Gastrocnemius medialis (tissue), 4 donors: ENCODE results near the gene ACO2.

Experiments
- POLR2A ChIP-seq, 2 donors: fragments of 450-650 bp; IDR thresholded peaks; one replicate each; pipeline ENCODE4 v1.6.1; 2017; ENCODE audit warnings: antibody characterized with exemption in 2 of 2, mild to moderate bottlenecking in 2 of 2, moderate library complexity in 2 of 2
- TF ChIP-seq, protein P1 (sequence below), 5 experiments: fragments of 450-650 bp in 3 of 5; fragments of 200-600 bp in 2 of 5; sonication (generic) in 2 of 5; IDR thresholded peaks in 4 of 5; conservative IDR thresholded peaks in 1 of 5; 1 replicate in 4 of 5; 2 replicates in 1 of 5; pipeline ENCODE4 v1.5.1; 2016 to 2019; ENCODE audit warnings: antibody characterized with exemption in 5 of 5, mild to moderate bottlenecking in 3 of 5, moderate library complexity in 3 of 5

DNA sequence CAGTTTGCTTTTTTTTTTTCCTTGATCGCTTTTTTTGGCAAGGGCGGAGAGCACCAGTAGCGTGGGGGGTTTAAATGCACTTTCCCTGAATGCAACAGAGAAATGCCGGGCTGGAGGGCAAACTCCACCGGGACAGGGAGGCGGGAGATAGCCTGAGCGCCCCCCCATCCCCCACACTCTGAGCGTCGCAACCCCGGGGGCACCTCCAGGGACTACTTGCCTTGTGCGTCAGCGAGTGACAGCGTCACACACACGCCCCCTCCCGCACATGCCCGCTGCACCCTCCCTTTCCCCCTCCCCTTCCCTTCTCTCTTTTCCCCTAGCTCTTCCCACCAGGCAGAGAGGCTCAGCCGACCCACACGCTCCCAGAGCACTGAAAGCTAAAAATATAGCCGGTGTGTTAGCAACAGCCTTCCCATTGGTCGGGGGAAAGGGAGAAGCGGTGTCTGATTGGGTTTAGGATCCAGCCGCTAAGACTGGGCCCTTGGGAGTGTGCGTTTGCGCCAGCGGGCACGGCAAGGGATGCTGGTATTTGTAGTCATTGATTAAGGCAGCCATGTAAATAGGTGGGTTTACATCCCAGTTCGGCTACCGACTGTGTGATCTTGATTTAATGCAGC, 20.6 kb upstream of the ACO2 start:
- TF ChIP-seq, protein P1, sequence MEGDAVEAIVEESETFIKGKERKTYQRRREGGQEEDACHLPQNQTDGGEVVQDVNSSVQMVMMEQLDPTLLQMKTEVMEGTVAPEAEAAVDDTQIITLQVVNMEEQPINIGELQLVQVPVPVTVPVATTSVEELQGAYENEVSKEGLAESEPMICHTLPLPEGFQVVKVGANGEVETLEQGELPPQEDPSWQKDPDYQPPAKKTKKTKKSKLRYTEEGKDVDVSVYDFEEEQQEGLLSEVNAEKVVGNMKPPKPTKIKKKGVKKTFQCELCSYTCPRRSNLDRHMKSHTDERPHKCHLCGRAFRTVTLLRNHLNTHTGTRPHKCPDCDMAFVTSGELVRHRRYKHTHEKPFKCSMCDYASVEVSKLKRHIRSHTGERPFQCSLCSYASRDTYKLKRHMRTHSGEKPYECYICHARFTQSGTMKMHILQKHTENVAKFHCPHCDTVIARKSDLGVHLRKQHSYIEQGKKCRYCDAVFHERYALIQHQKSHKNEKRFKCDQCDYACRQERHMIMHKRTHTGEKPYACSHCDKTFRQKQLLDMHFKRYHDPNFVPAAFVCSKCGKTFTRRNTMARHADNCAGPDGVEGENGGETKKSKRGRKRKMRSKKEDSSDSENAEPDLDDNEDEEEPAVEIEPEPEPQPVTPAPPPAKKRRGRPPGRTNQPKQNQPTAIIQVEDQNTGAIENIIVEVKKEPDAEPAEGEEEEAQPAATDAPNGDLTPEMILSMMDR (IDR thresholded peaks at IDR 0.05 in 4 of 5, conservative IDR thresholded peaks at IDR 0.05 in 1 of 5): no peak
- TF ChIP-seq POLR2A (IDR thresholded peaks at IDR 0.05): peak; percentile 98
